Gastrocnemius medialis (tissue), 4 donors: Measurements from ENCODE around the gene PPT2.

ENCODE experiments used
- CTCF ChIP-seq, 5 experiments: fragments of 450-650 bp in 3 of 5; fragments of 200-600 bp in 2 of 5; sonication (generic) in 2 of 5; IDR thresholded peaks in 4 of 5; conservative IDR thresholded peaks in 1 of 5; 1 replicate in 4 of 5; 2 replicates in 1 of 5; pipeline ENCODE4 v1.5.1; 2016 to 2019; ENCODE audit warnings: antibody characterized with exemption in 5 of 5, mild to moderate bottlenecking in 3 of 5, moderate library complexity in 3 of 5
- POLR2A ChIP-seq, 2 donors: fragments of 450-650 bp; IDR thresholded peaks; one replicate each; pipeline ENCODE4 v1.6.1; 2017; ENCODE audit warnings: antibody characterized with exemption in 2 of 2, mild to moderate bottlenecking in 2 of 2, moderate library complexity in 2 of 2

GRCh38 chr6:32204268-32204715, 50.4 kb downstream of the PPT2 start:
- no peak for TF ChIP-seq CTCF (IDR thresholded peaks at IDR 0.05 in 4 of 5, conservative IDR thresholded peaks at IDR 0.05 in 1 of 5)
- no peak for TF ChIP-seq POLR2A (IDR thresholded peaks at IDR 0.05)
